Muscle of leg (tissue), 11 donors: ENCODE data around the gene CAMSAP1. TPM values are rescaled to one million over a fixed set of nuclear protein-coding genes. Genes with fewer than 3 reads are reported as not detected.

Experiments used
- DNase-seq: peaks from one replicate; pipeline ENCODE4 v3.0.0; 2013
- H3K27ac ChIP-seq: one replicate; pipeline ENCODE4 v1.5.1; 2013; ENCODE audit warnings: mild to moderate bottlenecking, low read length, control low read depth
- H3K27me3 ChIP-seq: one replicate; pipeline ENCODE4 v1.6.1; 2013; ENCODE audit warnings: low read length; ENCODE audit not compliant: control insufficient read depth, insufficient read depth
- H3K36me3 ChIP-seq: one replicate; pipeline ENCODE4 v1.6.1; 2013; ENCODE audit warnings: low read length; ENCODE audit not compliant: control insufficient read depth, insufficient read depth
- H3K4me1 ChIP-seq: one replicate; pipeline ENCODE4 v1.6.1; 2013; ENCODE audit warnings: low read length; ENCODE audit not compliant: control insufficient read depth, insufficient read depth
- H3K4me3 ChIP-seq: one replicate; pipeline ENCODE4 v1.5.1; 2013; ENCODE audit warnings: low read length, control low read depth
- H3K9me3 ChIP-seq: replicated peaks from 2 replicates; pipeline ENCODE4 v1.6.1; 2013; ENCODE audit warnings: low read depth, low read length; ENCODE audit not compliant: control insufficient read depth
- WGBS: methylation state at CpG from one replicate; pipeline ENCODE4 v1.1.5; 2013; ENCODE audit warnings: missing lambda C conversion rate; ENCODE audit not compliant: insufficient coverage; 5-methylcytosine and 5-hydroxymethylcytosine counted together
- polyA plus RNA-seq, 8 donors: library from polyadenylated mRNA; unstranded; fragments of 120-200 nt; gene quantifications; one replicate each; pipeline versions ENCODE4 v1.2.1 to v1.2.3, GENCODE V29; 2013; ENCODE audit warnings: inconsistent platforms in 1 of 8, low replicate concordance in 1 of 8; ENCODE audit not compliant: insufficient read length in 8 of 8, insufficient read depth in 1 of 8
- total RNA-seq: library from RNA; stranded (reverse); fragments of 120-200 nt; gene quantifications from one replicate; pipeline ENCODE4 v1.2.4, GENCODE V29; 2013

CAMSAP1 gene
- total and polyA plus RNA-seq, 9 donors = 19.4 to 27.9 (median 24.7) TPM

DNA sequence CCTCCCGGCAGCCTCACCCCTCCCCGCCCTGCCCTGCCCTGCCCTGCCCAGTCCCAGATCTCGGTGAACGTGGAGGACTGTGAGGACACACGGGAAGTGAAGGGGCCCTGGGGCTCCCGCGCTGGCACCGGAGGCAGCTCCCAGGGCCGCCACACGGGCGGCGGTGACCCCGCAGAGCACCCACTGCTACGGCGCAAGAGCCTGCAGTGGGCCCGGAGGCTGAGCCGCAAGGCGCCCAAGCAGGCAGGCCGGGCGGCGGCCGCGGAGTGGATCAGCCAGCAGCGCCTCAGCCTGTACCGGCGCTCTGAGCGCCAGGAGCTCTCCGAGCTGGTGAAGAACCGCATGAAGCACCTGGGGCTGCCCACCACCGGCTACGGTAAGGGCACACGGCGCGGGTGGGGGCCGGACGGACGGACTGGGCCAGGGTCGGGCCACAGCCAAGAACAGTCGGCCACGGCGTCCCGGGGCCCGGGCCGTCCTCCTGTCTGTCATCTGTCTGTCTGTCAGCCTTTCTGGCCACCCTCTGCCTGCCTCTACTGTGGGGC, 121.1 kb downstream of the CAMSAP1 start:
- DNase-seq = no peak
- no peak overlapping the region for H3K27ac ChIP-seq
- no peaks in the 10 kb centered on the region for H3K27me3 ChIP-seq
- 84% methylated on average over 44 of the region's 44 CpGs for WGBS
- H3K4me1 ChIP-seq = peaks cover 25% of the 10 kb centered on the region
- H3K36me3 ChIP-seq = no peaks in the 10 kb centered on the region
- H3K4me3 ChIP-seq = no peak overlapping the region
- no peaks in the 10 kb centered on the region for H3K9me3 ChIP-seq

DNA sequence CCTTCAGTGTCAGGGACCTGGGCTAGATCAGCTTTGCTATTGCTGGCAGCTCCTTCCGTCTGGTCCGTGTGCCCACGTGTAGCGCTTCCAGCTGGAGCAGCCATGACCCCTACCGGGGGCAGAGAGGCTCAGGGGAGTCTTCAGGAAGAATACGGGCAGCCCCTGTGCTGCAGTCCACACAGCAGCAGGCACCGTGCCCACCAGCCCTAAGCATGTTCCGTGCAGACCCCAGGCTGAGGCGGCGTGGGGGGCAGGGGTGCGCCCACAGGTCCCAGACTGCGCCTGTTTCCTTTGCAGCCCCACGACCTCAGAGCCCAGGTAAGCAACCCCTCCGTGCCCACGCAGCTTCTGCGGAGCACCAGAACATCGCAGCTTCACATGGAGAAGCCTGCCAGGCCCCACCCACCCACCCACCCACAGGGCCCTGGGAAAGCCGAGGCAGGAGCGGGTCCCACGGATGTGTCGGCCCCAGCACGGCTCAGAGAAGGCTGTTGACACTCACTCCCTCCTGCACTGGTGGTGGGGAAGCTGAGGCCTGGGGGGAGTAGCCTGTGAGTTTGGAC, 122.3 kb downstream of the CAMSAP1 start:
- no peak overlapping the region for H3K4me3 ChIP-seq
- H3K27me3 ChIP-seq = no peaks in the 10 kb centered on the region
- H3K36me3 ChIP-seq = no peaks in the 10 kb centered on the region
- no peak overlapping the region for H3K27ac ChIP-seq
- 73% methylated on average over 10 of the region's 22 CpGs for WGBS
- peaks cover 21% of the 10 kb centered on the region for H3K4me1 ChIP-seq
- no peaks in the 10 kb centered on the region for H3K9me3 ChIP-seq
- DNase-seq = no peak

DNA sequence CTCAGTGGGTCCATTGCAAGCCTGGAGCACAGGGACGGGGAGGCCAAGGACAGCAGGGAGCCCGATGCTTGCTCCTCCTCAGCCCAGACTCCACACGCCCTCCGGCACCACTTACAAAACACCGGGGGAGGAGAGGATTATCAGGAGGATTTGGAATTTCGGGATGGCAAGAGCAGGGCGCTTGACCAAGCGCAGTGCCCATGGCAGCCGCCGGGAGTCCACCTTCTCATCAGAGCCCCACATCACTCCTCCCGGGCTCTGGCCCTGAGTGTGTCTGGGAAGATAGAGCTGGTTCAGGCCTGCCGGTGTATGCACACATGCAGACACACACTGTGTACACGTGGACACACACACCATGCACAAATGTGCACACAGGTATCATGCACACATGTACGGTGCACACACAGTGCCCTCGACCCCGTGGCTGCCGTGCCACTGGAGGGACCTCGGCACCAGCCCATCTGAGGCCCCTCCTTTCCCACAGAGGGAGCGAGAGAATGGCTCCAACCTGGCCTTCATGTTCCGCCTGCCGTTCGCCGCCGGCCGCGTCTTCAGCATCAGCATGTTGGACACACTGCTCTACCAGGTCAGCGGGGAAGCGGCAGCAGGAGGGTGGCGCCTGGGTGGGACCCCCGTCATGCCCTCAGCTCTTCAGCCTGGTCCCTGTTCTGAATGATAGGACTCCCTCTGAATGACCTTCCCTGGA, 123.7 kb downstream of the CAMSAP1 start:
- 87% methylated on average over 18 of the region's 30 CpGs for WGBS
- no peaks in the 10 kb centered on the region for H3K27me3 ChIP-seq
- no peak for DNase-seq
- H3K4me3 ChIP-seq = no peak overlapping the region
- H3K4me1 ChIP-seq = peaks cover 12% of the 10 kb centered on the region
- H3K36me3 ChIP-seq = no peaks in the 10 kb centered on the region
- no peak overlapping the region for H3K27ac ChIP-seq
- H3K9me3 ChIP-seq = no peaks in the 10 kb centered on the region

DNA sequence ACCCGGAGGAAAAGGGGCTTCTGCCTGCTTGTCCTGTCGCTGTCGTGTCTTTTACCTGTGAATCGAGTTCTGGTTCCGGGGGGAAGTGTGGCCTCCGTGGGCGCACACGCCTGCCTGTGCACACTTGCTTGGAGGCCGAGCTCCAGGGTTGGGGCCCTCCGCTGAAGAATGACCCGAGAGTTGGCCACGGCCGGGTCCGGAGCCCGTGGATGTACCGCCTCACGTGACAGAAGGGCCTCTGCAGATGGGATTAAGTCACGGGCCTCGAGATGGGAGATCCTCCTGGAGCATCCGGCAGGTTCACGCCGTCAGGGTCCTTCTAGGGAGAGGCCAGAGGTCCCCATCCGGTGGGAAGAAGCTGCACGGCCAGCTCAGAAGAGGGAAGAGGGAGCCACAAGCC, 124.4 kb downstream of the CAMSAP1 start:
- Histone ChIP-seq H3K4me1 (peaks cover 7% of the 10 kb centered on the region), H3K9me3 (no peaks in the 10 kb centered on the region), H3K27me3 (no peaks in the 10 kb centered on the region), H3K4me3 (no peak overlapping the region), H3K27ac (no peak overlapping the region), H3K36me3 (no peaks in the 10 kb centered on the region)
- WGBS = 89% methylated on average over 24 of the region's 24 CpGs
- DNase-seq = no peak

DNA sequence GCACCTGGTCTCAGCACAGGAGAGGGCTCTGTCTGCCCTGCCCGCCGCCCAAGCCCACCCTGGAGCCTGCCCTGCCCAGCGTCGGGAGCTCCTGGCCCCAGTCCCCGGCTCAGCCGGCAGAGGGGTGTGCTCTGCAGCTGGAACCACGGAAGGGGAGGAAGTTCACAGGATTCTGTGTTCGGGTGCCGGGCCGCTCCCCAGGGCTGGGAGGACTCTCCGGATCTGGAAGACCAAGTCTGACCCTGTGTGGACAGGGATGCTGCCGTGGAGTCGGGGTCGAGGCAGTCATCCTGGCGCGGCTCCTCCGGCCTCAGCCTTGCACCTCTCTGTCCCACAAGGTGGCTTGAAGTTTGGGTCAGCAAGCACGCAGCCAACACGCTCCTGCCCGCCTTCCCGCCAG, 126.7 kb downstream of the CAMSAP1 start:
- DNase-seq = no peak
- no peaks in the 10 kb centered on the region for H3K9me3 ChIP-seq
- 74% methylated on average over 21 of the region's 21 CpGs for WGBS
- H3K4me3 ChIP-seq = no peak overlapping the region
- H3K27ac ChIP-seq = no peak overlapping the region
- H3K36me3 ChIP-seq = no peaks in the 10 kb centered on the region
- no peaks in the 10 kb centered on the region for H3K27me3 ChIP-seq
- no peaks in the 10 kb centered on the region for H3K4me1 ChIP-seq

DNA sequence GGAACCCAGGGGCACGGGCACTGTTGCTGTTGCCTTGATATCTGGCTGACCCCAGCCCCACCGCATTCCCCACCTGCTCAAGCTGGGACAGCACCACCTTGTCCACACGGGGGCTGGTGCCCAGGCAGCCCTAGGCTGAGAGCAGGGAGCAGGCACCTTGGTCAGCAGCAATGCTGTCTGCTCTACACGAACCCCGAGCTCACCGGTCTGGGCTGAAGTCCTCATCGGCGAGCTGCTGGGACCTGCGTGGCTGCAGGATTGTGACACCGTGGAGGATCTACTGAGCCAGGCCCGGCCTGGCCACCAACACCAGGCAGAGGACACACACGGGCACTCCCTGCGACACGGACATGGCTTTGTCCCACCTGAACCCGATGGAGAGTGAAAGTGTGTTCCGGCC, 127.3 kb downstream of the CAMSAP1 start:
- Histone ChIP-seq H3K4me1 (no peaks in the 10 kb centered on the region), H3K36me3 (no peaks in the 10 kb centered on the region), H3K4me3 (no peak overlapping the region), H3K27ac (no peak overlapping the region), H3K27me3 (no peaks in the 10 kb centered on the region), H3K9me3 (no peaks in the 10 kb centered on the region)
- WGBS = 83% methylated on average over 15 of the region's 16 CpGs
- DNase-seq = no peak

DNA sequence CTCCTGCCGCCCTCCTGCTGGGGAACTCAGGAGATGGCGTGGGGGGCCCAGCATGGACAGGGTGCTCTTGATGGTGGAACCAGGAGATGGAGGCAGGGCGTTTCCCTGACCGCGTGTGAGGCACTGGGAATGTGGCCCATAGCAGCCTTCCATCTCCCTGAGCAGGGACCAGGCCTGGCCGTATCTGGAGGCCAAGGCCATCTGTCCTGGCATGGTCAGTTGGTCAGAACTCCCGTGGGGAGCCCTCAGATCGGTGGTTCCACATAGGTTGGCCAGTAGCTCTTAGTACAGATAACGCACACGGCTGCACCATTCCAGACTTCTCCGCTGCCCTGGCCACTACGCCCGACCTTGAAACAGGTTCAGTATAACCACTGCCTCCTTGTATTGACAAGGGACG, 127.8 kb downstream of the CAMSAP1 start:
- no peak overlapping the region for H3K27ac ChIP-seq
- H3K27me3 ChIP-seq = no peaks in the 10 kb centered on the region
- DNase-seq = no peak
- H3K36me3 ChIP-seq = no peaks in the 10 kb centered on the region
- H3K9me3 ChIP-seq = no peaks in the 10 kb centered on the region
- H3K4me1 ChIP-seq = no peaks in the 10 kb centered on the region
- H3K4me3 ChIP-seq = no peak overlapping the region
- 80% methylated on average over 12 of the region's 14 CpGs for whole genome bisulfite sequencing

DNA sequence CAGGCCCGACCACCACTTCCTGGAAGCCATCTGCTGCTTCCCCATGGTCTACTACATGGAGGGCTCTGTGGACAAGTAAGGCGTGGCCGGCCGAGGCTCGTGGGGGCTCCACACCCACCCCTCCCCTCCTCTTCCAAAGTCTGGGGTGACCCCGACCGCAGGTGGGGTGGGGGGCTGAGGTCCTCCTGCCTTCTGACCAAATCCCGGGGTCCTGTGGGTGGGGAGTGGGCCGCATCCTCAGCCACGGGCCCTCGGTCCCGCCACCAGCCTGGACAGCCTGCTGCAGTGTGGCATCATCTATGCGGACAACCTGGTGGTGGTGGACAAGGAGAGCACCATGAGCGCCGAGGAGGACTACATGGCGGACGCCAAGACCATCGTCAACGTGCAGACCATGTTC, 128.9 kb downstream of the CAMSAP1 start:
- H3K27me3 ChIP-seq = no peaks in the 10 kb centered on the region
- WGBS = 93% methylated on average over 12 of the region's 19 CpGs
- H3K27ac ChIP-seq = no peak overlapping the region
- no peaks in the 10 kb centered on the region for H3K4me1 ChIP-seq
- no peak overlapping the region for H3K4me3 ChIP-seq
- DNase-seq = no peak
- H3K9me3 ChIP-seq = no peaks in the 10 kb centered on the region
- H3K36me3 ChIP-seq = no peaks in the 10 kb centered on the region

DNA sequence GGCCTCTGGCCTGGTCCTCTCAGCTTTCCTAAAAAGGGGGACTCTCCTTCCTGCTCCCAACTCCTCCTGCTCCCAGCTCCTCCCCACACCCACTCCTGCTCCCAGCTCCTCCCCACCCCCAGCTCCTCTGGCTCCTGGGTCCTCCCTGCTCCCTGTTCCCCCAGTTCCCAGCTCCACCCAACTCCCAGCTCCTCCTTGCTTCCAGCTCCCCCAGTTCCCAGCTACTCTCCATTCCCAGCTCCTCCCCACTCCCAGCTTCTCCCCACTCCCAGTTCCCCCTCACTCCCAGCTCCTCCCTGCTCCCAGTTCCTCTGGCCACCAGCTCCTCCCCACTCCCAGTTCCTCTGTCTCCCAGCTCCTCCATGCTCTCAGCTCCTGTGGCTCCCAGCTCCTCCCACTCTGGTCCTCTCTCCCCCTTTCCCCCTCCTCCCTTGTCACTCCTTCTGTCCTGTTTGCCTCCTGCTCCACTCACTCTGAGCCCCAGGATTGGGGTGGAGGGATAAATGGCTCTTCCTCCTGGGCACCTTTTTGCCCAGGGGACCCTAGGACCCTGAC, 129.6 kb downstream of the CAMSAP1 start:
- no peaks in the 10 kb centered on the region for H3K4me1 ChIP-seq
- no peaks in the 10 kb centered on the region for H3K27me3 ChIP-seq
- no peak overlapping the region for H3K27ac ChIP-seq
- no peak overlapping the region for H3K4me3 ChIP-seq
- H3K36me3 ChIP-seq = peaks cover 5% of the 10 kb centered on the region
- no peaks in the 10 kb centered on the region for H3K9me3 ChIP-seq
- no peak for DNase-seq

DNA sequence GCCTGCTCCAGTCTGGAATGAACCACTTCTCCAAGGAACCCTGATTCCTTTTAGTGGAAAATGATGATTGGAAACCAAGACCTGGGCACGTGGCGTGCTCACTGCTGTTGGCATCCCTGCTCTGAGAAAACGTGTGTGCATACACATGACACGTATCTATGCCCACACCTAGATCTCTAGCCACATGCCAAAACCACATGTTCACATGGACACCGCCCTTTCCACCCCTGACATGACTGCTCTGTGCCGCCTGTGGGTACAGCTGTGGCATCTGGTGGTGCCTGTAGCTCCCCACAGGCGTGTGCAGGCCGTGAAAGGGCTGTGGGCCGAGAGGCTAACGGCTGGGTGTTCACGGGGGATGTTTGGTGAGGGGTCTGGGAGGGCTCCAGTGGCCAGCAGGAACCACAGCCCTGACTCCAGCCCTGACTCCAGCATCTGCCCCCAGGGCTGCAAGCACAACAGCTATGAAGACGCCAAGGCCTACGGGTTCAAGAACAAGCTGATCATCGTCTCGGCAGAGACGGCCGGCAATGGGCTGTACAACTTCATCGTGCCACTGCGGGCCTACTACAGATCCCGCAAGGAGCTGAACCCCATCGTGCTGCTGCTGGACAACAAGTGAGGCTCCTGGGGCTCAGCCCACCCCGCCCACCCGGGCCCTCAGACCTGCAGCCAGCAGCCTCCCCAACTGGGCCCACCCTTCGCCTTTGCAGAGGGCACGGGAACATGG, 130.3 kb downstream of the CAMSAP1 start:
- H3K27me3 ChIP-seq = no peaks in the 10 kb centered on the region

More for the DNA sequence above, 130.3 kb downstream of the CAMSAP1 start:
- no peak for DNase-seq
- Histone ChIP-seq H3K9me3 (no peaks in the 10 kb centered on the region), H3K4me1 (no peaks in the 10 kb centered on the region), H3K4me3 (no peak overlapping the region), H3K27ac (no peak overlapping the region), H3K36me3 (peaks cover 5% of the 10 kb centered on the region)
- 79% methylated on average over 17 of the region's 25 CpGs for WGBS
